OCI-LY7 (cell line): Measurements from ENCODE around the gene DCTD. TPM values are rescaled to one million over a fixed set of nuclear protein-coding genes. Genes with fewer than 3 reads are reported as not detected.

Experiments used
- BruUV-seq: library from RNA; stranded (reverse); fragments of 400-500 nt; replicated peaks from 2 replicates; lab custom pipeline; 2021; lab: Mats Ljungman, UMichigan
- CTCF ChIA-PET: fragments of 300-600 bp; sonication (Branson Sonifier 250); formaldehyde crosslinking; loops from one replicate; lab custom pipeline; 2022; ENCODE audit warnings: antibody characterized with exemption; ENCODE audit not compliant: unreplicated experiment; lab: Charles Lee
- POLR2A ChIA-PET: fragments of 300-600 bp; sonication (Branson Sonifier 250); formaldehyde crosslinking; loops from one replicate; lab custom pipeline; 2022; ENCODE audit warnings: antibody characterized with exemption; lab: Charles Lee
- DNase-seq: peaks from one replicate; pipeline ENCODE4 v3.0.0-alpha.2; 2015; ENCODE audit warnings: low spot score
- H2AFZ ChIP-seq: fragments of 200-600 bp; sonication (generic), shearing (Covaris generic); 2 replicates; pipeline ENCODE4 v1.6.1; 2014; ENCODE audit warnings: mild to moderate bottlenecking, antibody characterized with exemption, low read length, moderate library complexity
- H3K27ac ChIP-seq: fragments of 200-600 bp; sonication (generic); 2 replicates; pipeline ENCODE4 v1.5.1; 2014; ENCODE audit warnings: mixed run types, low read depth, mild to moderate bottlenecking, moderate library complexity, low read length, inconsistent platforms; ENCODE audit not compliant: poor library complexity, severe bottlenecking
- H3K36me3 ChIP-seq: fragments of 200-600 bp; sonication (generic); 2 replicates; pipeline ENCODE4 v1.6.1; 2014; ENCODE audit warnings: mild to moderate bottlenecking, antibody characterized with exemption, low read length, moderate library complexity, mixed read lengths; ENCODE audit not compliant: insufficient read depth
- H3K4me1 ChIP-seq: fragments of 200-600 bp; sonication (generic); 2 replicates; pipeline ENCODE4 v1.5.1; 2014; ENCODE audit warnings: mild to moderate bottlenecking, low read length; ENCODE audit not compliant: insufficient read depth, poor library complexity, severe bottlenecking
- H3K4me2 ChIP-seq: fragments of 200-600 bp; sonication (generic); 2 replicates; pipeline ENCODE4 v1.6.1; 2014; ENCODE audit warnings: mild to moderate bottlenecking, low read length
- H3K4me3 ChIP-seq: fragments of 200-600 bp; sonication (generic); 2 replicates; pipeline ENCODE4 v1.5.1; 2014; ENCODE audit warnings: mild to moderate bottlenecking, low read depth, low read length; ENCODE audit not compliant: poor library complexity, severe bottlenecking
- H3K79me2 ChIP-seq: fragments of 200-600 bp; sonication (generic); 2 replicates; pipeline ENCODE4 v1.6.1; 2016; ENCODE audit warnings: low read depth, mild to moderate bottlenecking, low read length, moderate library complexity, mixed read lengths; ENCODE audit not compliant: insufficient read depth
- H3K9me2 ChIP-seq: fragments of 200-600 bp; sonication (generic); 2 replicates; pipeline ENCODE4 v1.6.1; 2016; ENCODE audit warnings: mild to moderate bottlenecking, low read length, mixed read lengths; ENCODE audit not compliant: insufficient read depth
- H3K9me3 ChIP-seq: fragments of 200-600 bp; sonication (generic); 2 replicates; pipeline ENCODE4 v1.6.1; 2014; ENCODE audit warnings: mild to moderate bottlenecking, mixed run types, low read length, mixed read lengths
- H4K20me1 ChIP-seq: fragments of 200-600 bp; sonication (generic); 2 replicates; pipeline ENCODE4 v1.6.1; 2014; ENCODE audit warnings: mild to moderate bottlenecking, antibody characterized with exemption, low read length, moderate library complexity, mixed read lengths; ENCODE audit not compliant: insufficient read depth
- EZH2phosphoT487 ChIP-seq: fragments of 200-600 bp; sonication (generic); IDR thresholded peaks from 2 replicates; pipeline ENCODE4 v1.6.1; 2018; ENCODE audit warnings: low read depth, borderline replicate concordance, mild to moderate bottlenecking, mixed run types, antibody characterized with exemption, low read length, moderate library complexity, mixed read lengths
- intact Hi-C: fragments of 100-400 bp; cut with micrococcal nuclease; formaldehyde crosslinking; loops from one replicate; pipeline ENCODE4 v1.10.0; 2022; ENCODE audit not compliant: unreplicated experiment
- total RNA-seq, 2 experiments: library from RNA; depleted of rRNA in 1 of 2; stranded (reverse); fragments of >200 nt in 1 of 2; shearing (Covaris generic) in 1 of 2; gene quantifications; 2 replicates each; pipeline ENCODE4 v1.2.3, GENCODE V29; 2014 to 2022
- TF ChIP-seq, protein P1 (sequence below): fragments of 200-600 bp; sonication (generic); conservative IDR thresholded peaks from 2 replicates; pipeline ENCODE4 v1.5.1; 2014; ENCODE audit warnings: mild to moderate bottlenecking, antibody characterized with exemption, low read length, moderate library complexity, mixed read lengths

DCTD gene
- total RNA-seq, 2 experiments from 2014 or later: 37.8 to 81.9 TPM

- H3K79me2 ChIP-seq: no peaks in the 10 kb centered on the region
- H3K9me2 ChIP-seq: no peaks in the 10 kb centered on the region
- peaks cover 15% of the 10 kb centered on the region for H3K4me1 ChIP-seq
- H4K20me1 ChIP-seq: no peaks in the 10 kb centered on the region
- no peak for TF ChIP-seq EZH2phosphoT487
- TF ChIP-seq, protein P1, sequence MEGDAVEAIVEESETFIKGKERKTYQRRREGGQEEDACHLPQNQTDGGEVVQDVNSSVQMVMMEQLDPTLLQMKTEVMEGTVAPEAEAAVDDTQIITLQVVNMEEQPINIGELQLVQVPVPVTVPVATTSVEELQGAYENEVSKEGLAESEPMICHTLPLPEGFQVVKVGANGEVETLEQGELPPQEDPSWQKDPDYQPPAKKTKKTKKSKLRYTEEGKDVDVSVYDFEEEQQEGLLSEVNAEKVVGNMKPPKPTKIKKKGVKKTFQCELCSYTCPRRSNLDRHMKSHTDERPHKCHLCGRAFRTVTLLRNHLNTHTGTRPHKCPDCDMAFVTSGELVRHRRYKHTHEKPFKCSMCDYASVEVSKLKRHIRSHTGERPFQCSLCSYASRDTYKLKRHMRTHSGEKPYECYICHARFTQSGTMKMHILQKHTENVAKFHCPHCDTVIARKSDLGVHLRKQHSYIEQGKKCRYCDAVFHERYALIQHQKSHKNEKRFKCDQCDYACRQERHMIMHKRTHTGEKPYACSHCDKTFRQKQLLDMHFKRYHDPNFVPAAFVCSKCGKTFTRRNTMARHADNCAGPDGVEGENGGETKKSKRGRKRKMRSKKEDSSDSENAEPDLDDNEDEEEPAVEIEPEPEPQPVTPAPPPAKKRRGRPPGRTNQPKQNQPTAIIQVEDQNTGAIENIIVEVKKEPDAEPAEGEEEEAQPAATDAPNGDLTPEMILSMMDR: no peak
- ChIA-PET POLR2A (interaction anchor here (1.4 kb wide), 1 partner anchor 11 kb away, joined by 5 read pairs; no protein-coding TSS in a partner anchor), CTCF (no interaction called here)
- no peak overlapping the region for H3K4me3 ChIP-seq
- H3K36me3 ChIP-seq: peaks cover 12% of the 10 kb centered on the region; the same call in 1 of the 2 replicates
- no peak for DNase-seq
- H2AFZ ChIP-seq: no peak overlapping the region
- H3K9me3 ChIP-seq: no peaks in the 10 kb centered on the region
- H3K27ac ChIP-seq: no peak overlapping the region
- no peak overlapping the region for H3K4me2 ChIP-seq
- intact Hi-C loops: no loop called here
- BruUV-seq: no TSS peak
These were observed 3.6 kb downstream of the DCTD start for GRCh38 chr4:182913621-182914020.

DNA sequence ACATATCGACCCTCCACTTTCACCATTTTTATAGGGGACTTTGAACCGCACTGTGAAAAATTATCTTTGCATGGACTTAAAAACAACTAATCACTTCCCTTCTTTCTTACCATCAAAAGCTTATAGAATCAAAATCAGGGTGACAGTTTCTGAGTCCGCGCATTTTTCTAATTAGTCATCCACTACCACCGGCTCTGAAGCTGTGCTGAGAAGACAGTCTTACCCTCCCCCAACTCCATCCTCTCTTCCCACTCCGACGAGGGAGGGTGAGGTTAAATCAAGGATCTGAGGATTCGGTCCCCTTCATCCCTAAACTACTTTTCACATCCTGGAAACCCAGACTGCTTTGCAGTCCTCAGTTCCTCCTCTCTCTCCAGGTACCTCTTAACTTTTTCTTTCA is 4.2 kb downstream of the DCTD start:
- Histone ChIP-seq H3K27ac (no peak overlapping the region), H2AFZ (no peak overlapping the region), H3K79me2 (no peaks in the 10 kb centered on the region), H3K4me1 (peaks cover 9% of the 10 kb centered on the region), H3K4me3 (no peak overlapping the region), H3K36me3 (peaks cover 12% of the 10 kb centered on the region; the same call in 1 of the 2 replicates), H3K9me3 (no peaks in the 10 kb centered on the region), H4K20me1 (no peaks in the 10 kb centered on the region), H3K9me2 (no peaks in the 10 kb centered on the region), H3K4me2 (no peak overlapping the region)
- ChIA-PET CTCF (no interaction called here), POLR2A (interaction anchor here (0.6 to 1.4 kb wide), 2 partner anchors 12 to 446 kb away, joined by 3 to 5 read pairs; no protein-coding TSS in a partner anchor)
- no TSS peak for BruUV-seq
- TF ChIP-seq, protein P1: no peak
- TF ChIP-seq EZH2phosphoT487: no peak
- intact Hi-C loops: no loop called here
- no peak for DNase-seq

DNA sequence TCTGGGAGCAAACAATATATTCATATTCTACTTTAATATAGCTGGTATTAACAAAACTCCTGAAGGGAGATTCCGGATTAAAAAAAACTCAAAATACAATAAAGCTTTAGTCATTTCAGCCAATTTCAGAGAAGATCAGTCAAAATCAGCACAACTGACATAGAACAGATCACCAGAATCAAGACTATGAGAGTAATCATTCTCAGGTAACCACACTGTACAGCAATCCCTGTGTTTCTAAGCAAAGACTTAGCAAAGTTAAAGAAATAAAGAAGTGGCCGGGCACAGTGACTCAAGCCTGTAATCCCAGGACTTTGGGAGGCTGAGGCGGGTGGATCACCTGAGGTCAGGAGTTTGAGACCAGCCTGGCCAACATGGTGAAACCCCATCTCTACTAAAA is 9.1 kb downstream of the DCTD start:
- BruUV-seq: no TSS peak
- CTCF ChIA-PET: no interaction called here

More for the DNA sequence above, 9.1 kb downstream of the DCTD start:
- H3K4me2 ChIP-seq: no peak overlapping the region
- H3K36me3 ChIP-seq: peaks cover 24% of the 10 kb centered on the region
- H3K9me2 ChIP-seq: no peaks in the 10 kb centered on the region
- H3K27ac ChIP-seq: no peak overlapping the region
- no peaks in the 10 kb centered on the region for H3K4me1 ChIP-seq
- no peak overlapping the region for H2AFZ ChIP-seq
- POLR2A ChIA-PET: interaction anchor here (0.6 to 1.9 kb wide), 5 partner anchors 8 to 1346 kb away, joined by 3 to 7 read pairs (median 3); no protein-coding TSS in a partner anchor
- no peak for DNase-seq
- H4K20me1 ChIP-seq: no peaks in the 10 kb centered on the region
- TF ChIP-seq, protein P1: no peak
- TF ChIP-seq EZH2phosphoT487: no peak
- H3K4me3 ChIP-seq: no peak overlapping the region
- intact Hi-C loops: no loop called here
- no peaks in the 10 kb centered on the region for H3K79me2 ChIP-seq
- H3K9me3 ChIP-seq: no peaks in the 10 kb centered on the region
